ENCODE measurements around the gene CNR2.
"Not testable (repeated sequence)": the region's sequence is repeated elsewhere in the genome, so short reads cannot be mapped to it uniquely, and the experiment has no call there.

CNR2 gene

GRCh38 chr1:23913212-23913880 lies at the start of gene CNR2:
Gene CNR2, minus strand, starts transcription at chr1:23913362. Its CDS starts 37,745 bp downstream, at chr1:23875617.
- DNase-seq, result peak; percentile 47 to 79

GRCh38 chr1:23960291-23961020 lies 47.3 kb upstream of the CNR2 start:
- peak in 1 of 2 donors; percentile 38 for DNase-seq

- peak; percentile 95 to 96 for DNase-seq
These were observed 46.5 kb upstream of the CNR2 start, which contains the start of gene PNRC2 for GRCh38 chr1:23959461-23960290. Gene PNRC2, plus strand, starts transcription at chr1:23959828. Its CDS starts 1,630 bp downstream, at chr1:23961458.

GRCh38 chr1:23958810-23959460 lies 45.8 kb upstream of the CNR2 start:
- DNase-seq, result peak; percentile 95

- DNase-seq, result not testable (repeated sequence)
These were observed 45.1 kb upstream of the CNR2 start for GRCh38 chr1:23958040-23958809.

GRCh38 chr1:23957096-23957495 lies 43.9 kb upstream of the CNR2 start:
- no peak for DNase-seq

GRCh38 chr1:23953020-23953419 lies 39.9 kb upstream of the CNR2 start:
- DNase-seq, result no peak

- no peak for DNase-seq
These were observed 34.2 kb upstream of the CNR2 start for GRCh38 chr1:23947366-23947765.

- DNase-seq, result no peak
These were observed 23.5 kb upstream of the CNR2 start for GRCh38 chr1:23936481-23937176.

GRCh38 chr1:23931491-23931880 lies 18.3 kb upstream of the CNR2 start:
- no peak for DNase-seq

- no peak for DNase-seq
These were observed 17.8 kb upstream of the CNR2 start for GRCh38 chr1:23930861-23931490.

- no peak for DNase-seq
These were observed 17.1 kb upstream of the CNR2 start for GRCh38 chr1:23930270-23930669.

GRCh38 chr1:23928789-23929188 lies 15.6 kb upstream of the CNR2 start:
- no peak for DNase-seq

GRCh38 chr1:23927097-23927496 lies 13.9 kb upstream of the CNR2 start:
- no peak for DNase-seq

- DNase-seq, result no peak
These were observed 12.1 kb upstream of the CNR2 start for GRCh38 chr1:23925279-23925678.

GRCh38 chr1:23924601-23925000 lies 11.4 kb upstream of the CNR2 start:
- DNase-seq, result no peak

GRCh38 chr1:23923592-23924499 lies 10.7 kb upstream of the CNR2 start:
- no peak for DNase-seq

- DNase-seq, result no peak
These were observed 9.3 kb upstream of the CNR2 start for GRCh38 chr1:23922321-23922943.

Measured in CD4-positive, alpha-beta T cell treated with Interleukin-4 for 1 hour (primary cell).